Breast epithelium (tissue), 4 donors: ENCODE measurements around the gene TNKS1BP1. TPM values are rescaled to one million over a fixed set of nuclear protein-coding genes. Genes with fewer than 3 reads are reported as not detected.

ENCODE experiments used
- DNase-seq, 2 donors: peaks; one replicate each; pipeline ENCODE4 v3.0.0-alpha.2; 2019; ENCODE audit warnings: low spot score in 2 of 2
- H3K27ac ChIP-seq, 2 donors: fragments of 200-600 bp; sonication (generic) in 1 of 2; one replicate each; pipeline ENCODE4 v1.5.1; 2016 to 2019; ENCODE audit warnings: mild to moderate bottlenecking in 1 of 2
- H3K27me3 ChIP-seq, 2 donors: fragments of 200-600 bp; sonication (generic) in 1 of 2; one replicate each; pipeline versions ENCODE4 v1.5.1 to v1.6.0; 2017 to 2019; ENCODE audit warnings: control low read depth in 1 of 2, mild to moderate bottlenecking in 1 of 2
- H3K36me3 ChIP-seq: fragments of 200-600 bp; one replicate; pipeline ENCODE4 v1.5.1; 2019
- H3K4me1 ChIP-seq, 2 donors: fragments of 200-600 bp; sonication (generic); one replicate each; pipeline ENCODE4 v1.5.1; 2016 to 2019; ENCODE audit warnings: control low read depth in 1 of 2
- H3K4me3 ChIP-seq, 3 donors: fragments of 200-600 bp; sonication (generic); 1 replicate in 2 of 3; 2 replicates in 1 of 3; pipeline ENCODE4 v1.5.1; 2016 to 2019; ENCODE audit warnings: mild to moderate bottlenecking in 3 of 3, moderate library complexity in 2 of 3
- H3K9me3 ChIP-seq, 2 donors: fragments of 200-600 bp; sonication (generic) in 1 of 2; one replicate each; pipeline ENCODE4 v1.5.1; 2016 to 2019; ENCODE audit warnings: control low read depth in 1 of 2
- CTCF ChIP-seq, 3 donors: fragments of 450-650 bp; IDR thresholded peaks; one replicate each; pipeline ENCODE4 v1.5.1; 2016 to 2017; ENCODE audit warnings: antibody characterized with exemption in 3 of 3, mild to moderate bottlenecking in 3 of 3, moderate library complexity in 3 of 3
- POLR2A ChIP-seq: fragments of 450-650 bp; IDR thresholded peaks from one replicate; pipeline ENCODE4 v1.6.1; 2016; ENCODE audit warnings: antibody characterized with exemption, mild to moderate bottlenecking, moderate library complexity
- POLR2AphosphoS5 ChIP-seq, 3 donors: sonication (generic); formaldehyde crosslinking; IDR thresholded peaks; one replicate each; pipeline ENCODE4 v1.6.1; 2017; ENCODE audit warnings: antibody characterized with exemption in 3 of 3
- intact Hi-C: fragments of 100-400 bp; cut with DNase I; formaldehyde crosslinking; loops from one replicate; pipeline ENCODE4 v1.15.1; 2023; ENCODE audit warnings: low total_unique reads
- total RNA-seq, 3 donors: library from RNA; depleted of rRNA; stranded (reverse); fragments of >200 nt; gene quantifications; one replicate each; pipeline ENCODE4 v1.1.0, GENCODE V29; 2016

The TNKS1BP1 gene
- total RNA-seq, 3 donors from 2014 or later, result 79.3 to 111 (median 82.7) TPM

- no peaks in the 10 kb centered on the region for H3K36me3 ChIP-seq
- no peaks in the 10 kb centered on the region for H3K4me1 ChIP-seq
- H3K4me3 ChIP-seq, result no peak overlapping the region
- no peak for TF ChIP-seq CTCF (IDR thresholded peaks at IDR 0.05)
- TF ChIP-seq POLR2A, result no peak
- no peak for TF ChIP-seq POLR2AphosphoS5 (IDR thresholded peaks at IDR 0.05)
- H3K27ac ChIP-seq, result no peak overlapping the region
- H3K27me3 ChIP-seq, result no peaks in the 10 kb centered on the region
- H3K9me3 ChIP-seq, result no peaks in the 10 kb centered on the region
- no peak for DNase-seq
- intact Hi-C loops, result loop anchor here (10.0 kb wide), 1 partner anchor 111 kb away; no protein-coding TSS in a partner anchor
These were observed 19.1 kb upstream of the TNKS1BP1 start for GRCh38 chr11:57343825-57344224.

- Histone ChIP-seq H3K36me3 (no peaks in the 10 kb centered on the region), H3K27me3 (no peaks in the 10 kb centered on the region), H3K4me1 (no peaks in the 10 kb centered on the region), H3K9me3 (no peaks in the 10 kb centered on the region), H3K27ac (no peak overlapping the region), H3K4me3 (no peak overlapping the region)
- DNase-seq, result no peak
- intact Hi-C loops, result loop anchor here (10.0 kb wide), 1 partner anchor 112 kb away; no protein-coding TSS in a partner anchor
- no peak for TF ChIP-seq CTCF (IDR thresholded peaks at IDR 0.05)
- no peak for TF ChIP-seq POLR2AphosphoS5 (IDR thresholded peaks at IDR 0.05)
- TF ChIP-seq POLR2A, result no peak
These were observed 17.9 kb upstream of the TNKS1BP1 start for GRCh38 chr11:57342702-57343101.

GRCh38 chr11:57341250-57341808 is 16.6 kb upstream of the TNKS1BP1 start:
- H3K36me3 ChIP-seq, result no peaks in the 10 kb centered on the region
- no peak for DNase-seq
- H3K4me3 ChIP-seq, result no peak overlapping the region
- H3K27ac ChIP-seq, result no peak overlapping the region
- H3K9me3 ChIP-seq, result no peaks in the 10 kb centered on the region
- H3K4me1 ChIP-seq, result no peaks in the 10 kb centered on the region
- intact Hi-C loops, result loop anchor here (10.0 kb wide), 1 partner anchor 113 kb away; no protein-coding TSS in a partner anchor
- TF ChIP-seq CTCF (IDR thresholded peaks at IDR 0.05), result no peak
- TF ChIP-seq POLR2A, result no peak
- TF ChIP-seq POLR2AphosphoS5 (IDR thresholded peaks at IDR 0.05), result no peak
- H3K27me3 ChIP-seq, result no peaks in the 10 kb centered on the region

- TF ChIP-seq CTCF (IDR thresholded peaks at IDR 0.05), result no peak
- Histone ChIP-seq H3K36me3 (no peaks in the 10 kb centered on the region), H3K27me3 (no peaks in the 10 kb centered on the region), H3K4me1 (no peaks in the 10 kb centered on the region), H3K27ac (no peak overlapping the region), H3K4me3 (no peak overlapping the region), H3K9me3 (no peaks in the 10 kb centered on the region)
- DNase-seq, result no peak
- intact Hi-C loops, result loop anchor here (10.0 kb wide), 1 partner anchor 115 kb away; no protein-coding TSS in a partner anchor
These were observed 15.4 kb upstream of the TNKS1BP1 start for GRCh38 chr11:57340039-57340615.

- no peaks in the 10 kb centered on the region for H3K36me3 ChIP-seq
- H3K9me3 ChIP-seq, result no peaks in the 10 kb centered on the region
- no peak overlapping the region for H3K4me3 ChIP-seq
- H3K27me3 ChIP-seq, result no peaks in the 10 kb centered on the region
- H3K27ac ChIP-seq, result no peak overlapping the region
- TF ChIP-seq CTCF (IDR thresholded peaks at IDR 0.05) (no peak), POLR2A (no peak), POLR2AphosphoS5 (IDR thresholded peaks at IDR 0.05) (no peak)
- intact Hi-C loops, result no loop called here
- DNase-seq, result no peak
- peaks cover 0 to 4% of the 10 kb centered on the region in 2 donors for H3K4me1 ChIP-seq
These were observed 14.6 kb upstream of the TNKS1BP1 start for GRCh38 chr11:57339328-57339727.
